Peyer's patch (tissue), 4 donors: ENCODE measurements around the gene CLUH.

Source experiments
- CTCF ChIP-seq, 6 experiments: fragments of 450-650 bp in 4 of 6; fragments of 200-600 bp in 2 of 6; sonication (generic) in 1 of 6; IDR thresholded peaks; one replicate each; pipeline ENCODE4 v1.5.1; 2017 to 2019; ENCODE audit warnings: antibody characterized with exemption in 6 of 6, mild to moderate bottlenecking in 3 of 6, moderate library complexity in 1 of 6
- POLR2A ChIP-seq, 2 donors: fragments of 450-650 bp; IDR thresholded peaks; one replicate each; pipeline ENCODE4 v1.5.1; 2017; ENCODE audit warnings: antibody characterized with exemption in 2 of 2, mild to moderate bottlenecking in 2 of 2, moderate library complexity in 2 of 2

GRCh38 chr17:2695243-2695960, 16.2 kb downstream of the CLUH start:
- TF ChIP-seq CTCF (IDR thresholded peaks at IDR 0.05) (no peak), POLR2A (IDR thresholded peaks at IDR 0.05) (no peak)
